ENCODE data around the gene CNTNAP2.

Gene CNTNAP2

GRCh38 chr7:146831875-146832274, 715.3 kb downstream of the CNTNAP2 start:
- CTCF ChIA-PET: no interaction called here
- TF ChIP-seq SUZ12 (IDR thresholded peaks at IDR 0.05): no peak
- no peak for TF ChIP-seq ARNT (IDR thresholded peaks at IDR 0.05)
- no peak for TF ChIP-seq NFRKB (IDR thresholded peaks at IDR 0.05)
- TF ChIP-seq FOXA1 (IDR thresholded peaks at IDR 0.05): no peak
- TF ChIP-seq FOXM1 (IDR thresholded peaks at IDR 0.05; ENCODE audit: borderline replicate concordance): no peak
- TF ChIP-seq LEF1 (IDR thresholded peaks at IDR 0.05; ENCODE audit: borderline replicate concordance): no peak
- no peak for TF ChIP-seq L3MBTL2 (conservative IDR thresholded peaks at IDR 0.05)
- no peak for TF ChIP-seq FOXK2 (IDR thresholded peaks at IDR 0.05)
- TF ChIP-seq TARDBP (IDR thresholded peaks at IDR 0.05): no peak
- TF ChIP-seq SP1 (IDR thresholded peaks at IDR 0.05): no peak
- no peak for TF ChIP-seq ELF4 (IDR thresholded peaks at IDR 0.05)
- no peak for TF ChIP-seq ZNF384 (IDR thresholded peaks at IDR 0.05)
- no peak for TF ChIP-seq HDGF (IDR thresholded peaks at IDR 0.05; ENCODE audit: borderline replicate concordance)
- TF ChIP-seq BHLHE40 (IDR thresholded peaks at IDR 0.05; ENCODE audit: borderline replicate concordance): no peak
- no peak for TF ChIP-seq PKNOX1 (IDR thresholded peaks at IDR 0.05)
- no peak for TF ChIP-seq CTBP1 (IDR thresholded peaks at IDR 0.05; ENCODE audit: borderline replicate concordance)
- POLR2A ChIA-PET: no interaction called here
- no peak for DNase-seq (ENCODE audit: extremely low spot score)

GRCh38 chr7:146844405-146844804, 727.8 kb downstream of the CNTNAP2 start:
- DNase-seq (ENCODE audit: extremely low spot score): no peak
- POLR2A ChIA-PET: no interaction called here
- CTCF ChIA-PET: no interaction called here
- TF ChIP-seq FOXA1 (IDR thresholded peaks at IDR 0.05) (no peak), L3MBTL2 (conservative IDR thresholded peaks at IDR 0.05) (no peak), LEF1 (IDR thresholded peaks at IDR 0.05; ENCODE audit: borderline replicate concordance) (no peak), FOXK2 (IDR thresholded peaks at IDR 0.05) (no peak), SUZ12 (IDR thresholded peaks at IDR 0.05) (no peak), PKNOX1 (IDR thresholded peaks at IDR 0.05) (no peak), CTBP1 (IDR thresholded peaks at IDR 0.05; ENCODE audit: borderline replicate concordance) (no peak), ZNF384 (IDR thresholded peaks at IDR 0.05) (no peak), HDGF (IDR thresholded peaks at IDR 0.05; ENCODE audit: borderline replicate concordance) (no peak), SP1 (IDR thresholded peaks at IDR 0.05) (no peak), BHLHE40 (IDR thresholded peaks at IDR 0.05; ENCODE audit: borderline replicate concordance) (no peak), ARNT (IDR thresholded peaks at IDR 0.05) (no peak)

- no peak for DNase-seq (ENCODE audit: extremely low spot score)
- ChIA-PET POLR2A (no interaction called here), CTCF (no interaction called here)
- no peak for TF ChIP-seq ARNT (IDR thresholded peaks at IDR 0.05)
- TF ChIP-seq NFRKB (IDR thresholded peaks at IDR 0.05): no peak
- TF ChIP-seq HDGF (IDR thresholded peaks at IDR 0.05; ENCODE audit: borderline replicate concordance): no peak
- no peak for TF ChIP-seq LEF1 (IDR thresholded peaks at IDR 0.05; ENCODE audit: borderline replicate concordance)
- no peak for TF ChIP-seq FOXK2 (IDR thresholded peaks at IDR 0.05)
- TF ChIP-seq FOXA1 (IDR thresholded peaks at IDR 0.05): no peak
- TF ChIP-seq SP1 (IDR thresholded peaks at IDR 0.05): no peak
- no peak for TF ChIP-seq FOXM1 (IDR thresholded peaks at IDR 0.05; ENCODE audit: borderline replicate concordance)
- TF ChIP-seq L3MBTL2 (conservative IDR thresholded peaks at IDR 0.05): no peak
- no peak for TF ChIP-seq ZNF384 (IDR thresholded peaks at IDR 0.05)
- TF ChIP-seq CTBP1 (IDR thresholded peaks at IDR 0.05; ENCODE audit: borderline replicate concordance): no peak
- no peak for TF ChIP-seq BHLHE40 (IDR thresholded peaks at IDR 0.05; ENCODE audit: borderline replicate concordance)
- no peak for TF ChIP-seq ELF4 (IDR thresholded peaks at IDR 0.05)
- no peak for TF ChIP-seq SUZ12 (IDR thresholded peaks at IDR 0.05)
Measured at GRCh38 chr7:146858690-146859089, 742.1 kb downstream of the CNTNAP2 start.

GRCh38 chr7:146861701-146862100, 745.1 kb downstream of the CNTNAP2 start:
- ChIA-PET CTCF (no interaction called here), POLR2A (no interaction called here)
- no peak for TF ChIP-seq BHLHE40 (IDR thresholded peaks at IDR 0.05; ENCODE audit: borderline replicate concordance)
- TF ChIP-seq NFRKB (IDR thresholded peaks at IDR 0.05): no peak
- no peak for TF ChIP-seq ELF4 (IDR thresholded peaks at IDR 0.05)
- no peak for DNase-seq (ENCODE audit: extremely low spot score)

- CTCF ChIA-PET: no interaction called here
- POLR2A ChIA-PET: no interaction called here
Measured at GRCh38 chr7:146862415-146862814, 745.8 kb downstream of the CNTNAP2 start.

More at GRCh38 chr7:146862415-146862814, 745.8 kb downstream of the CNTNAP2 start:
- no peak for TF ChIP-seq ELF4 (IDR thresholded peaks at IDR 0.05)
- TF ChIP-seq BHLHE40 (IDR thresholded peaks at IDR 0.05; ENCODE audit: borderline replicate concordance): no peak
- TF ChIP-seq NFRKB (IDR thresholded peaks at IDR 0.05): no peak
- no peak for TF ChIP-seq SP1 (IDR thresholded peaks at IDR 0.05)
- no peak for TF ChIP-seq TARDBP (IDR thresholded peaks at IDR 0.05)
- no peak for TF ChIP-seq FOXM1 (IDR thresholded peaks at IDR 0.05; ENCODE audit: borderline replicate concordance)
- no peak for TF ChIP-seq HDGF (IDR thresholded peaks at IDR 0.05; ENCODE audit: borderline replicate concordance)
- no peak for TF ChIP-seq FOXK2 (IDR thresholded peaks at IDR 0.05)
- no peak for TF ChIP-seq ARNT (IDR thresholded peaks at IDR 0.05)
- no peak for TF ChIP-seq PKNOX1 (IDR thresholded peaks at IDR 0.05)
- TF ChIP-seq ZNF384 (IDR thresholded peaks at IDR 0.05): no peak
- no peak for TF ChIP-seq LEF1 (IDR thresholded peaks at IDR 0.05; ENCODE audit: borderline replicate concordance)
- no peak for TF ChIP-seq FOXA1 (IDR thresholded peaks at IDR 0.05)
- no peak for TF ChIP-seq L3MBTL2 (conservative IDR thresholded peaks at IDR 0.05)
- TF ChIP-seq SUZ12 (IDR thresholded peaks at IDR 0.05): no peak
- no peak for TF ChIP-seq CTBP1 (IDR thresholded peaks at IDR 0.05; ENCODE audit: borderline replicate concordance)
- no peak for DNase-seq (ENCODE audit: extremely low spot score)
